Retina (tissue), 1 donor: Measurements from ENCODE around the gene OTOG.

ENCODE experiments used
- DNase-seq: peaks from one replicate; pipeline ENCODE4 v3.0.0-alpha.2; 2016

OTOG gene

DNA sequence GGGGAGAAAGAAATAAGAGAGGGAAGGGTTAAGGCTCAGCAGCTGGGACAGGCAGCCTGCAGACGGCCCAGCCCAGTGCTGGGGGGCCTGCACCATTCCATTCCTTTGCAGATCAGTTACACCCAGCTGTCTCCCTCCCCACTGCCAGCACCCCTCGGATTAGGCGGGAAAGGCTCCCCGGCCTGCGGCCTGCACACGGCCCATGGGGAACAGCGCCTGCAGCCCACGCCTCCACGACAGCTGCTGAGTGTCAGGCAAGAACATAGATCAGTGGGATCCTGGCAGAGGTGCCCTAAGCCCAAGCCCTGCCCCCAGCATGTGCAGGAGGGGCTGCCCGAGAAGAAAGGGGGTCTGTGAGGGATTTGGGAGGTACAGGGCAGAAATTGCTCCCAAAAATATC lies 106.6 kb downstream of the OTOG start:
- no peak for DNase-seq

DNA sequence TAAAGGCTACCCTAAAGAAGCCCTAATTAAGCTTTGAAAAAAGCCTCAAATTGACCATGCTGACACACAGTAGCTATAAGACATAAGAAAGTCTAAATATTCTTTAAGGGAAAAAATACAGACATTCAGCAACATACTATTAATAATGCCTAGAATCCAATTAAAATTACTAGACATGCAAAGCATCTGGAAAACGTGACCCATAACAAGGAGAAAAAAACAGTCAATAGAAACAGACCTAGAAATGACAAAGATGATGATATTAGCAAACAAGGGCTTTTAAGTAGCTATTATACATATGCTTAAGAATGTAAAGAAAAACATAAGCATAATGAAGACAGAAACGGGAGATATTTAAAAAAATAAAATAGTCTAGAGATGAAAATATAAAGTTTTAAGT lies 108.6 kb downstream of the OTOG start:
- DNase-seq: no peak

DNA sequence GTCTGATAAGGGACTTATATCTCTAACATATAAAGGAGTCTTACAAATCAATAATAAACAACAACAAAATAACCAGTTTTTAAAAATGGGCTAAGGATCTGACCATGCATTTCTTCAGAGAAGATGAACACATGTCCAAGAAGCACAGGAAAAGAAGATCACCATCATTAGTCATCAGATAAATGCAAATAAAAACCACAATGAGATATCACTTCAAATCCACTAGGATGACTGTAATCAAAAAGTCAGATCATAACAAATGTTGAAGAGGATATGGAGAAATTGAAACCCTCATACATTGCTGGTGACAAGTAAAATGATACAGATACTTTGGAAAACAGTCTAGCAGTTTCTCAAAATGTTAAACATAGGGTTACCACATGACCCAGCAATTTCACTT lies 111.2 kb downstream of the OTOG start:
- DNase-seq: no peak

DNA sequence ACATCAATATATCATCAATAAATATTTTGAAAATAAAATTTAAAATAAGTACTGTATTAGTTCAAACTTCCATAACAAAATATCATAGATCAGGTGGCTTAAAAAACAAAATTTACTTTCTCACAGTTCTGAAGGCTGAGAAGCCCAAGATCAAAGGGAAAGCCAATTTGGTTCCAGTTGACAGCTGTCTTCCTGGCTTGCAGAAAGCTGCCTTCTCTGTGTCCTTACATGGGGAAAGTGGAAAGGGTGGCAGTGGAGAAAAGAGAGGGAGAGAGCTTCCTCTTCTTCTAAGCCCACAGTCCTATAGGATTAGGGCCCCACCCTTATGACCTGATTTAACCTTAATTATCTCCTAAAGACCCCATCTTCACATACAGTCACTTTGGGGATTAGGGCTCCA lies 121.1 kb downstream of the OTOG start:
- DNase-seq: no peak

DNA sequence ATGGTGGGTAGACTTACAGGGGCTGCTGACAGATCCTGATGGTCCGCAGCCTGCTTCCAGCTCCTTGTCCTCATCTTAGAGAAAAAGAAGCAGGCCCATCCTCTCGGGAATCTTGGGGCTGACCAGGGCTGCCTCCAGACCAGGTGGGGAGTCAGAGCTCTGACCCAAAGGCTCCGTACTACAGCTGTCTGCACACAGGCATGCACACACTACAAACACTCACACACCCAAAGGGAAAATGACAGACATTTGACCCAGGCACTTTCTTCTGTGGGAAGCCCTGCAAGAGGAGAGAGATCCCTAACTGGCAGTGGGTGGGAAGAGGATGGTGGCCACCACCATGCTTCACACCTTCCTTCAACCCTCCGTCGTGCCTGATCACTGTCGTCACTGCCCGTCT lies 125.4 kb downstream of the OTOG start:
- DNase-seq: no peak

DNA sequence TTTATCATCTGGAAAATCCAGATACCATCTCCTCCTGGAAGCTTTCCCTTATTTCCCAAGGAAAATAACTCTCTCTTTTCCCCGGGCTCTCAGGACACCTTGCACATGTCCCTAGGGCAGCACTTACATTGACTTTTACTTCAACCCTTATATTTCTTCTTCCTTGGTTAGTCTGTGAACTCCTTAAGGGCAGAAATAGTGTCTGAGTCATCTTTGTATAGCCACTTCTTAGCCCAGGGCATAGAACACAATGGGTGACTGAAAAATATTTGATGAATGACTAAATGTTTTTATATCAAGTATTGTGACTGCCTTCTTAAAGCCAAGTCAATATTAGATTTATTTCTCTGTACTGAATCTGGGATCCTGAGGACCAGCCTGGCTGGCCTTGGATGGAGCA lies 126.9 kb downstream of the OTOG start:
- DNase-seq: no peak

DNA sequence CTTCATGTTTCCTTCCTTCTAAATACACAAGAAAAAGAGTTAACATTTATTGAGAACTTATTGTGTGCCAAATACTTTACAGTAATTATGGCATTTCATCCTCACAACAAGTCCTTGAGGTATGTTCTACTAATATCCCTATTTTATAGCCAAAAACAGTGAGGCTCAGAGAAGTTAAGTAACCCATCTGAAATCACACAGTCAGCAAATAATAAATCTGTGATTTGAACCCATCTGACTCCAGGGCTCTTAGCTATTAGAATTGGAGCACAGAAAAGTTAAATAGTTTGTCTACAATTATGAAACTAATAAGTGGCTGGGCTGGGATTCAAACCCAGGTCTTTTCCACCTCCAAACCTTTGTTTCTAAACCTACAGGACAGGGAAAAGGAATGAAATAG lies 135.8 kb downstream of the OTOG start:
- no peak for DNase-seq

DNA sequence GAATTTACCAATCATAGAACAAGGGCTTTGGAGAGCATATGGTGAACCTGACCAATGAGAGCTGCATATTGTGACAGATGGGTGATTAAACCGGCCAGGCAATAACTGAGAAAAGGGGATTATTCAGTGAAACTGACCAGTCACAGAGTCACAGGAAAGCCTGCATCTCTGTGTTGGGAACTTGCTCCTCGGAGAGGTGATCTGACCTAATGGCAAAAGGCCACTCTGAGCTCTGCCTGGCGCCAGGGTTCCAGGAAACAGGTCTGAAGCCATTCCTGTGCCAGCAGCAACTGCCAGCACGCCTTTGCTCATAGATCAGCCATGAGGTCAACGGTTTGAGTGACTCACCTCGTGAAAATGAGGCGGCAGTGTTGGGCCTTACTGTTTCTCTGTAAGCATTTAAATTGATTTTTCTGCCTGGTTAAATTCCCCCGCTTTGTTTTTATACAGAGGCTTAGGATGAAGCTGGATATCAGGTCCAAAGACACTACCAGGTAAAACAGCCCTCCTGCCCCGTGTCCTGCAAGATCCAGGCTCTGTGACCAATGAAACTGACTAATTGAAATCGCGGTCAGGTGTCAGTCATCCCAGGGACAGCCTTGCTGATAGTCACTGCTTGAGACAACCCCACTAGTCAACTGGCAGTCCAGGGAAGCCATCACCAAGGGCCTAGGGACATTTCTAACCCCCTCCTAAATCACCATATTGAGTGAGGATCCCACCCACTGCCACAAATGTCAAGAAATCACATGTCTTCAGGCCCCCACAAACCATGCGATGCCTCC lies 136.5 kb downstream of the OTOG start:
- no peak for DNase-seq

DNA sequence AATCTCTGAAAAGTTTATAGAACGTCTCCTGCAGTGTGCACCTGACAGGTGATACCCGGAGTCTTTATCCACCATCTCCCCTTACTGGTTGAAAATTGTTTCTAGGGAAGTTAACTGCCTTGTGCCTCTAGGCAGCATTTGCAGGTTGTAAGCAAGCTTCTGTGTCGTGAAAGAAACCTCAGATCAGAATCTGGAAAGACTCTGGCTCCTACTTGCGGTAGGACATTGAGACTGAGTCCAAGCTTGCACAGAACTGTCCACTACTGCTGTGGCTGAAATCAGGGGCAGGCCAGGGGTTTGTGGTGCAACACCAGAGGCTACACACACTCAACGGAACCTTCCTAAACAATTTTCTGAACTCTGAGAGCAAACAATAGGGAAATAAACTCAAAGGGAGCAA lies 137.5 kb downstream of the OTOG start:
- no peak for DNase-seq

DNA sequence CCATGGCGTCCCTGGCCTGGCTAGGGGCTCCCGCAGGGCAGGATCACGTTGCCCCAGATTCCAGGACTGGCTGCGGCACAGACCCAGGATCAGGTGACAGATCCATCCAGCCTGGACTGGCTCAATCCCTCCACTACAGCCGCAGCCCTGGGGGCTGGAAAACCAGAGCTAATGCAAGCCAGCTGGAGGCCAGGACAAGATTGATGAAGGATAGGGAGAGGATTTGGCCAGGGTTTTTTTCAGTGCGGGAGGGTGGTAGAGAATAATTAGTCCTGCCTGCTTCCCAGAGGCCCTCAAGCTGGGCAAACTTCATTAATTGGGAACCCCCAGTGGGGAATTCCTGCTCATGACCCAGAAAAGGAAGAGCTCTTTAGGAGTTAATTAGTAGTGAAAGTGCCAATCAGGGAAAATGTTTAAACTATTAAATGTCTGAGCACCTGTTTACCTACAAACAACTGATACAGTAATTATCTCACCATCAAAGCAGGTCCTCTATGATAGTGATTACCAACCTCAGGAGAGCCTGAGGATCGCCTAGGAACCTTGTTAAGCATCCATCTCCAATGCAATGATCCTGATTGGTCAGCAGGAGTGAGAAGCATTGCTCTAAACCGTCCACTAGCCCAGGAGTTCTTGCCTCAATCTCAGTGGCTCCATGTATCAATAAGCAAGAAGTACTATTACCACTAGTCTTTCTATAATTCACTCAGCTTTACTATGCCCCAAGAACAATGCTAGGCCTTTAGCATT lies 139.3 kb downstream of the OTOG start:
- peak; percentile 58 for DNase-seq

DNA sequence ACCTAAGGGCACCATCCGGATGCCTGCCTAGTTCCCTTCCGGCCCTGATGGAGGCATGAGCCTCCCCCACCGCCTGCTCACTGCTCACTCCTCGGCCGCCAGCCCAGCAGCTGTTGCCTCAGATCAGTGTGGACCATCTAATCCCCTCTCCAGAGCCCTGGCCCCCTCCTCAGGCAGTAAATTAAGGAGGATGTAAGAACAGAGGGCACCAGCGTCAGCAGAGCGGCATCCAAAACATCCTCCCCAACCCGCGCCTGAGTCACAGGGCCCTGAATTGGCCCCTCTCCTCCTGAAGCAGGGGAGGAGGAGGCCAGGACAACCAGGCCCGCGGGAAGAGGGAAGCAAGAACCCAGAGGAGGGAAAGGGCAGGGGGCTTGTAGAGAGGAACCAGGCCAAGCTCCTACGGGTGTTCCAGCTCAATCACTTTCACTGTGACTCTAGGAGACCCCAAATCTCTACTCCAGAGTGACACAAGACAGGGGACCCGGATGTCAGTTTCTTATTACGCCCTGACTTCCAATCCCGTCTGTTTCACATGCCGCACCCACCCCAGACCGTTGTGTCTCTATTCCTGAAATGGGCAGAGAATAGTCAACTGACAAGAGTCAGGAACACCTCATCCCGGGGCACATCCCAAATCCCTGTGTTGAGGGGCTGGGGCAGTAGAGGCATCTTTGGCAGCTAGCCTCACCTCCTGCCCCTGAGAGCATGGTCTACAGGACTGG lies 141.0 kb downstream of the OTOG start:
- no peak for DNase-seq

DNA sequence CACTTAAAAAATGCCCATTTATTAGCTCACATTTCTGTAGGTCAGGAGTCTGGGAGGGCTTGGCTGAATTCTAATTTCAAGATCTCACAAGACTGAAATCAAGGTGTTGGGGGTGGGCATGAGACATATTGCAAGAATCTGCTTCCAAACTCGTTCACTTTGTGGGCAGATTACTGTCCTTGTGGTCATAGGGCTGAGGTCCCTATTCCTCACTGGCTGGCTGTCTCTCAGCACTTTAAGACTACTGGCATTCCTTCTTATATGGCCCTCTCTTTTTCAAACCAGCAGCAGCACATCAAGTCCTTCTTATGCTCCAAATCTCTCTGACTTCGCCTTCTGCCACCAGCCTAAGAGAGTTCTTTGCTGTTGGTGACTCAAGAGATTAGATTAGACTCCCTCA lies 144.5 kb downstream of the OTOG start:
- DNase-seq: no peak

DNA sequence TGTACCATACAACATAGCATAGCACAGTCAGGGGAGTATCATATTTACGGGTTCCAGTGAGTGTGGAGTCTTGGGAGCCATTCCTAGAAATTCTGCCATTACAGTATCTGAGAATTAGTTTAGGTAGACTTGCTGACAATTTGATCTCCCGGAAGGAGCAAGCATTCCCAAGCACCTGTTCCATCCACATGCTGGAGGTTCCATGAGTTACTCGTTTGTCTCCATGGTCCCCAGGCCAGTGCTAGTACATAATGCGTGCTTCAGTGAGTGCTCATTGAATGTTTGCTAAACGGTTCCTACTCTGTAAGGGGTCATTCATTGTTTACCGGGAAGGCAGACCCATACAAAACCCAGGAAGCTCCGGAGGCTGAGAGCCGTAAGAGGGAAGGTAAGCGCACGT lies 144.9 kb downstream of the OTOG start:
- DNase-seq: no peak

DNA sequence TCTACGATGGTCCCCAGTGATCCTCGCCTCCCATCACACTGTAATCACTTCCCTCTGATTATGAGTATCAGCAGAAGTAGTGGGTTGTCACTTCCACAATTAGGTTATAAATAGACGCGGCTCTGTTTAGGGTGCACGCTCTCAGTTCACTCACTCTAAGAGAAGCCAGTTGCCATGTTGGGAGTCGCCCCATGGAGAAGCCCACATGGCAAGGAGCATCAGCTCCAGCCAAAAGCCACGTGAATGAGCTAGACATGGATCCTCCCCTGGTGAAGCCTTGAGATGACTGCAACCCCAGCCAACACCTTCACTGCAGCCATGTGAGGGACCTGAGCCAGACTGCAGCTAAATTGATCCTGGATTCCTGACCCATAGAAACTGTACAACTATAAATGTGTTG lies 145.9 kb downstream of the OTOG start:
- no peak for DNase-seq

DNA sequence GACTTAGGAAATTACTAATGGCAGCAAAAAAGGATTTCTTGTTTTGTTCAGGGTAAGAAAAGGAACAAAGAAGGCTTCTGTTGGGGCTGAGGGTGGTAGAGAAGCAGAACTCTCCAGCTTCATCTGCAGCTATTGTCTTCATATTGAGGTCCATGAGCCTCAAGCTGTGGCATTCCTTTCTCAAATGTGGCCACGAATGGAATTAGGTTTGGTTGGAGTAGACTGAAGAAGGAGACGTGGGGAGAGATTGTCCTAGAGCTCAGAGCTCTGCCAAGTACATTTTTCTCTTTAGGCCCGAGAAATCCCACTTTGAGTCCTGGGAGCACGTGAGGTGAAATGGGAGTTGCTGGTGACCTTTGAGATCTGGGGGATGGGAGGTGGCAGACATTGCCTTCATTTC lies 146.5 kb downstream of the OTOG start:
- DNase-seq: no peak

DNA sequence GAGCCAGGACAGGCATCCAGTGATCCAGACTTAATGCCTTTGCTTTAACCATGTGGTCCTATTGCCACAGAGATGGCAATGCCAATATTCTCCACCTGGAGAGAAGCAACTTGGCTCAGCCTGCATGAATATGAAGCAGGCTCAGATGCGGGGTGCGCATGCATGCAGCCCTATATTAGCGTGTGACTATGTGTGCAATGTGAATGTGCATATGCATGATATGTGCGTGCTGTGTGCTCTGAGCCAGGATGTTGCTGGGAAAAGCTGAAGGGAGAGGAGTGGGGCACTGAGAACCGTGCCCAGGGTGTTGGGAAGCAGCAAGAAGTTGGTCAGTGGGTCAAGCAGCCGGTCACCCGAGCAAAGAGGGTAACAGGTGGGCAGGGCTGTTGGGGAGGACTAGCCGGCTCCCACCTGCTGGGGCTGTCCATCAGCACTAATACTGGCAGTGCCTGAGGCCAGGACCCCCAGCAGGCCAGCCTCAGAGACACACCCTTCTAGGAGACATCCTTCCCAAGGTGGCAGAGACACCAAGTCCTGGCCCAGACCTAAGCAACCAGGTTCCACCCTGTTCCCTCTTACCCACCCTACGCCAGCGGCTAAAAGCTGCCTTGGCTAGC lies 147.5 kb downstream of the OTOG start:
- no peak for DNase-seq

DNA sequence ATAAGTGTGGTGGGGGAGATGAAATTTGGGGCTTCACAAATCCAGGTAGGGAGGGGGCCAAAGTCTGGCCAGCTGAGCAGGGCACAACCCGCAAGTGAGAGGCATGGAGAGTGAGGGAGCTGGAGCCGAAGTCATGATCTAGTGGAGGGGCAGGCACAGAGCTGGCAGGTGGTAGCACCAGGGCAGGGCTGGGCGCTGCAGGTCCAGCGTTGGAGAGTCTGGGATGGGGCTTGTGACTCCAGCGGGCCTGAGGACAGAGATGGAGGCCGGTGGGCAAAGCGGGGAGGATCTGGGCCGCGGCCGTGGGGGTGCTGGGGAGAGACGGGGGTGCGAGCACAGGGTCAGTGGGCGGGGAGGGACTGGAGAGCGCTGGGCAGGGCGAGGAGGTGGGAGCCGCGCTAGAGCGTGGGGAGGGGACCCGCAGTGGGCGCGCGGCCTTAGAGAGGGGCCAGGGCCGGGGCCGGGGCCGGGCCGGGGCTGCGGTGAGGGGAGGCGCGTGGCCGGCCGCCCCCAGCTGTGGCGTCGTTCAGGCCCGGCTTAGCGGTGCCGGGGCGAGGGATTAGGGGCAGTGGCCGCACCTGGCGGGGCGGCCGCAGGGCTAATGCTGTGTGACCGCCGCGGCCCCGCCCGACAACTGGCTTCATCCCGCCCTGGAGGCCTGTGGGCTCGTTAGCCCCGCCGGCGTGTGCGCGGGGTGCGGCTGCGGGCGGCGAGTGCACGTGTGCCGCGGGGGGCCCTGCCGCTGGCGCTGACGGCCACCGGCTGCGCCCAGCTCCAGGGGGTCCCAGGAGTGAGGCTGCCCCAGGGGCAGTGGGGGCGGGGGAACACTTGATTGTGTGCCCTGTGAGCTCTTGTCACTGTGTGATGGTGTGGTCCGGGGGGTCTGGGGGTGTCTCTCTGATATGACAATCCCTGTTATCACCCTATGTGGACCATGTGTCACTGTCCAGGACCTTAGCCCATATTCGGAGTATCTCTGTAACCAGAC lies 148.7 kb downstream of the OTOG start:
- DNase-seq: peak; percentile 37

DNA sequence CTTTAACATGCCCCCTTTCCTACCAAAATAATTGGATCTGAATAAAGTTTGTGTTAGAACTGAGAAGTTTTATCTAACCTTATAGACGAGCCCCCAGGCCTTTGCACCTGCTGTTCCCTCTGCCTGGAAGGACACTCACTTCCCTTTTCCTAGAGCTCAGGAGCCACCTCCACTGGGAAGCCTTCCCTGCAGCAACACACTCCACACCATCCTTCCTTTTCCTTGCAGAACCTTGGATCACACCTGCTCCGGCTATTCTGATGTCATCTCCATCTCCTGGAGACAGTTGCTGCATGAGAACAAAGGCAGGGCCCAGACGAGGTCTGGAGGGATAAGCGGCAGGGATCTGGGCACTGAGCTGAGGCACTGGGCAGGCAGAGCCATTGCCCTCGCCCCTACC lies 149.7 kb downstream of the OTOG start:
- DNase-seq: no peak
